Kidney glomerular epithelial cell (primary cell): ENCODE measurements around the gene NDST3.
A peak's percentile ranks its signal among the peaks of the same experiment; 100 is the strongest.
"Not testable (repeated sequence)": the region's sequence is repeated elsewhere in the genome, so short reads cannot be mapped to it uniquely, and the experiment has no call there.

Experiments used
- DNase-seq: peaks from one replicate; lab custom pipeline; 2025; lab: John Stamatoyannopoulos, UW

The NDST3 gene

GRCh38 chr4:118177126-118177525 lies 142.8 kb downstream of the NDST3 start:
- no peak for DNase-seq

- no peak for DNase-seq
Measured at GRCh38 chr4:118180776-118181175, 146.5 kb downstream of the NDST3 start.

- DNase-seq, result no peak
Measured at GRCh38 chr4:118190903-118191302, 156.6 kb downstream of the NDST3 start.

DNA sequence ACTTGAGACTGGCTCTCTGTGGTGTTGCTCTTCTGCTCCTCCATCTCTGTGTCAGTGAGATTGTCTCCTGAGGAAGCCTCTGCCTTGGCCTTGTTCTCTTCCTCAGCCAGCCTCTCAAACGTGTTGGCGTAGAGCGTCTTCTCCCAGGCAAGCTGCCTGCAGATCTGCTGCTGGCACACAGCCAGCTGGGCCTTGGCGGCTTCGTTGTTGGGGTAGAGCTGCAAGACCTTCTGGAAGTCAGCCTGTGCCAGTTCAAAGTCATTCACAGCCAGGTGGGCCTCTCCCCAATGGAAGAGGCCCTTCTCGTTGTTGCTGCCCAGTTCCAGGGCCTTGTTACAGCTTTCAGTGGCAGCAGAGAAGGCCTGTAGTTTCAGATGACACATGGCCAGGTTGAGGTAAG lies 159.1 kb downstream of the NDST3 start:
- no peak for DNase-seq

- no peak for DNase-seq
Measured at GRCh38 chr4:118206627-118207026, 172.3 kb downstream of the NDST3 start.

DNA sequence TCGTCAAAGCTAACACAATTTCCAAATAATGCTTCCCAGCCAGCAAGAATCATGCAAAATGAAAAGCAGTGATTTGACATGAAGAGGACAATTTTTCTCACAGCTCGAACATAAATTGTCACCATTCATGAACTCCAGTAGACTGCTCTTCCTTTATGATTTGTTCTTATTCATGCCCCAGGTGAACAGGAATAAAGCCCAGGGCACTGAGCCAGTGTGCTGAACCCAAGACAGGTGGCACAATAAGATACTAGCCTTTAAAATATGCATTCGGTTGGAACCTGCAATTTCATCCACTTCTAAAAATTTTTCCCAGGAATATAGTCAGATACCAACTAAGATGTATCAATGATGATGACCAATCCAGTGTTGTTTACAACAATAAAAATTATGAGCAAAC lies 178.8 kb downstream of the NDST3 start:
- DNase-seq, result no peak

GRCh38 chr4:118215826-118216225 lies 181.5 kb downstream of the NDST3 start:
- DNase-seq, result no peak

DNA sequence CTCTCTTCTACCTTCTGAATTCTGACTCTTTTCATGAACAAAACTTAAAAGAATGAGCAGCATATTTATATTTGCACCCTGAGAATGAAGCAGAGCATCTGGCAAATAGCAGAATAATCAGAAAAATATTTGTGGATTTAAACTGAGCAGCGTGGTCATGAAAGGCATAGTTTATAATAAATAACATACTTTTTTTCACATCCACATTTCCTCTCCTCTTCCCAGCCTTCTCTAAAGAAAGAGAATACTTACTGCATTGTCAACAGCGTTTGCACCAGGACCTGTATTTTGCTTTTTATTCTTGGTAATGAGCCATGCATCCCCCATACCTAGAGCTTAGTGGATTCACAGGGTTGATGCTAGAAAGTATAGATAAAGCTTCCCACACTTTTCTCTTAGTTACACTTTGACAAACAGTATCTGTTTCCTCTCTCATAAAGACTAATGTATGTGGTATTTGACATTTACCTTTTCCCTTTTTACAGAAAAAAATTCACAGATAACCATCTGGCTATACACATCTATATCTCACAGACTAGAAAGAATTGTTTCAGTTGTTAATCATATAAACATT lies 187.0 kb downstream of the NDST3 start:
- DNase-seq, result no peak

DNA sequence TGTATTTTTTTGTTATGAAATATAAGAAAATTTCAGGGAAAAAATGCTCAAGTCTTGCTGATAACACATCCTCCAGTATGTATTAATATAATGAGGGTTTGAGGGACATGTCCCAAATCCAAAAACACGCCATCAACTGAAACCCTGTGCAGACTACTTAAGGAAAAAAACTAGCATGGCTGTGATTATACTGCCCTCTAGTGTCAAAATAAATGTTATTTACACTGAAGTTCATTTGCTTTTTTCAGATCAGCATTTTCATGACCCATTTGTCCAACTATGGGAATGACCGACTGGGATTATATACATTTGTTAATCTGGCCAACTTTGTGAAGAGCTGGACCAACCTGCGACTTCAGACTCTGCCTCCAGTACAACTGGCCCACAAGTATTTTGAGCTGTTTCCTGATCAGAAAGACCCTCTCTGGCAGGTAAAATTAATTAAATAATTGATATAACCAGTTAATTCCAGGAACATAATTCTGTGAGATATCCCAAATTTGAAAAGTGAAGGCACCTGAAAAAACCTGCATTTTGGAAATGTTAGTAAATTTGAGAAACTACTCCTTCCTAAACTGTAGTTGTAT lies 190.1 kb downstream of the NDST3 start:
- DNase-seq, result peak; percentile 35

DNA sequence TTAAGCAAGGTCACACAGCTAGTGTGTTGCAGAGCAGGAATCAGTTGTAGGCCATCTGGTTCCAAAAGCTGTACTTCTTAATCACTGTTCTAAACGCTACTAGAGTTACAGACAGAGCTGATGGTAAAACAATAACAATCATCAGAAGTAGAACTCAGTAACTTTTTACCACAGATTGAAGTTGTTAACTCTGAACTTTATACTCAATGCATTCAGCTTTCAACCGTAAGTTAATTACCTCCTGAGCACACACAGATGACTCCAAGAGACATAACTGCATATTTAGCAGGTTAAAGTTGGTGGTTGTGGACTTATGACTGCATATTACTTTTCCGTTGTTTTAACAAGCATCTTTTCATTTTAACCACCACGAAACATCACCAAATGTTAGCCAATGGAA lies 191.2 kb downstream of the NDST3 start:
- no peak for DNase-seq

DNA sequence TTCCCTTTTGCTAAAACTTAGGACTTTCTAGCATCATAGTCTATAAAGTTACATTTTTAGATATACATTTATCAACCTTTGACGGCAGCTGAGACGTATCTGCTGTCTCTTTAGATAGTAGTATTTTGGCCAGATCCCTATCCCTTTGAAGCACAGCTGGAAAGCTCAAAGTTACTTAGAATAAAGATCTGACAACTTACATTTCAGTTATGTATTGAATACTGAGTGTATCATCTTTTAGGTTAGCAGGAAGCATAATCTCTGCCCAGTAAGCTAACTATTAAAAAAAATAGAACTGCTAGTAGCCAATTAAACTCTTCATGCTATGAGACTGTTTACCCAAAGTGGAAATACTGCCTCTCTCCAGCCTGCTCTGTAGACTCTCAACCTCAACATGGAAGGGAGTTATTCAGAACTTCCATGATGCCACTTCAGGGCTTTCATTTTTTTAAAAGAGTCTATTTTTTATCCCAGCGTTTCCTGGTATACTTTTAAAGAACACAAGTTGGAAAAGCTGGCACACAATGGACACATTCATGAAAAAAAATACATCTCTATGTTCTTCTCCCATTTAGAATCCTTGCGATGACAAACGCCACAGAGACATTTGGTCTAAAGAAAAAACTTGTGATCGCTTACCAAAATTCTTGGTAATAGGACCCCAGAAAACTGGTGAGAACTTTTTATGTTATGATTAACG lies 192.2 kb downstream of the NDST3 start:
- no peak for DNase-seq

GRCh38 chr4:118235566-118236120 lies 201.4 kb downstream of the NDST3 start:
- DNase-seq, result no peak

- no peak for DNase-seq
Measured at GRCh38 chr4:118237531-118237930, 203.2 kb downstream of the NDST3 start.

GRCh38 chr4:118249890-118250289 lies 215.6 kb downstream of the NDST3 start:
- DNase-seq, result no peak

- no peak for DNase-seq
Measured at GRCh38 chr4:118254368-118254767, 220.1 kb downstream of the NDST3 start.

DNA sequence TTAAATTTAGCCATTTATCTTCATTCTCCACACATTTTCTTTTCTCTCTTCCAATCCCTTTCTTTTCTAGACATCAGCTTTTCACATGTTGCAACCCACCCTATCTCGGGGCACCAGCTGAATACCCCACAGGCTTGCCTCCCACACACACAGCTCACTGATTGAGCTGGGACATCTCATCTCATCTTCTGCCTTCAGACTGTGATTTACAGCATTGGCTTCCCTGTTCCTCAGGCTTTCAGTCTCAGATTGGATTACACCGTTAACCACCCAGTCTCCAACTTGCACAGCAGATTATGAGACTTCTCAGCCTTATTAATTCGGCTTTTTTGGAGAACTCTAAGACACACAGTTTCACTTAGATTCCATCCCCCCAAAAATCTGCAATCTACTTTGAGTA lies 224.8 kb downstream of the NDST3 start:
- no peak for DNase-seq

DNA sequence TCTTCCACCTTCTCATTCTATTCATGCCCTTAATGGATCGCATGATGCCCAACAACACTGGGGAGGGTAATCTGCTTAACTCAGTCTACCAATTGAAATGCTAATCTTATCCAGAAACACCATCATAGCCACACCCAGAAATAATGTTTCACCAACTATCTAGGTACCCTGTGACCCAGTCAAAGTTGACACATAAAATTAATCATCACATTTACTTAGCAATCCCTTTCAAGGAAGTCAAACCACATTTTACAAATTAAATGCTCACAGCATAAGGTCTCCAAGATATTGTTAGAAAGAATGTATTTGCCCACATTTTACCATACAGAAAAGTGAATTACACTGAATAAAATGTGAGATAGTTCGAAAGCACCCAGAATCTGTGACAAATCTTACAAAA lies 226.0 kb downstream of the NDST3 start:
- no peak for DNase-seq

DNA sequence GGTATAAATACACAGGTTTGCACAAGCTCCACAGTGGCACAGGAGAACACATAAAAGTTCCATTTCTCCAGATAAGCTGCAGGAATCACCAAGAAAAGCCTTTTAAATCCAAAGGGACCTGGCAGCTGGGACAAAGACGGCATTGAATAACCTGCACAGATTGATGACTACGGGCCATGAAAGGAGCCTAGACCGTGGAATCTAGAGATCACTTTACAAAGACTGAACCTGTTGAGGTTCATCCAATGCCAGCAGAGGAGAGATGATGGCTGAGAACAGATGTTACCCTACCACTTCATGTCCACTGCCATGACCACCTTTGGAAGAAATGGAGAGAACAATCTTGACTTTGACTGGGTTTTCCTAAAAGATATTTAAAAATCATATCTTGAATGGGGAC lies 229.8 kb downstream of the NDST3 start:
- DNase-seq, result no peak

- DNase-seq, result peak; percentile 15
Measured at GRCh38 chr4:118265312-118266144, 231.2 kb downstream of the NDST3 start.

DNA sequence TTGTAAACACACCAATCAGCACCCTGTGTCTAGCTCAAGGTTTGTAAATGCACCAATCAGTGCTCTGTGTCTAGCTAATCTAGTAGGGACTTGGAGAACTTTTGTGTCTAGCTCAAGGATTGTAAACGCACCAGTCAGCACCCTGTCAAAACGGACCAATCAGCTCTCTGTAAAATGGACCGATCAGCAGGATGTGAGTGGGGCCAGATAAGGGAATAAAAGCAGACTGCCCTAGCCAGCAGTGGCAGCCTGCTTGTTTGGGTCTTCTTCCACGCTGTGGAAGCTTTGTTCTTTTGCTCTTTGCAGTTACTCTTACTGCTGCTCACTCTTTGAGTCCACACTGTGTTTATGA lies 231.8 kb downstream of the NDST3 start:
- DNase-seq, result not testable (repeated sequence)

DNA sequence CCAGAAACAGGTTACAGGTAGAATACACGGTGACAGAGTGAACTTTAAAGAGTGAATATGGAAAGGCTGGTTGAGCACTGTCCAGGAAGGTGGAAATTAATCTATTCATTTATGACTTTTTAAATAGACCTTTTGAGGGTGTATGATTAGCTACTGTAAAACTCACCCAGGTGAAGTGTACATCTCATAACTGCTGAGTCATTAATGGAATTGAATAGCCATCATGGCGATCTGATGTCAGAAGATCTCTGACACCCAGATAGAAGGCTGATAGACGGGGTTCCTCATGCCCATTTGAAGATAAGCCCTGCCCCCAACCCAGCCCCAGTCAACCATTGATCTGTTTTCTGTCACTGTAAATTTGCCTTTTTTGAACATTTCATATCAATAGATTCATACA lies 234.5 kb downstream of the NDST3 start:
- no peak for DNase-seq

GRCh38 chr4:118270492-118270891 lies 236.2 kb downstream of the NDST3 start:
- peak; percentile 20 for DNase-seq

GRCh38 chr4:118271788-118272187 lies 237.5 kb downstream of the NDST3 start:
- no peak for DNase-seq
